ENCODE results near the gene LRRN1.

DNA sequence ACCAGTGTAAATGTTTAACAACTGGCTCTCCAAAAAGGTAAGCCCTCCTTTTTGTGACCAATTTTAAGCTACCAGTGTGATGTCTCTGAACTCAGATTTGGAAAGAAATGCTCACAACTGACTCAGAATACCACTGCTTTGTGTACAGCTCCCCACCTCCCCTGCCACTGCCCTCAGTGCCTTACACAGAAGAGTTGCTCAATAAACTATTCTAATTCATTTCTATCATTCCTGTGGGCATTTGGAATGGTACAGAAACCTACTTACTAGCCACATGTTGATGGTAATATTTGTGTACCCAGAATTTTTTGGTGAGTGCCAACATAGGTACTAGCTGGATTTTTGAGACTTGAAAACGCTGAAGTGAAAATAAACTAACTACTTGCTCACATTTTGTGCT is 16.0 kb downstream of the LRRN1 start:
- TF ChIP-seq, protein P1, sequence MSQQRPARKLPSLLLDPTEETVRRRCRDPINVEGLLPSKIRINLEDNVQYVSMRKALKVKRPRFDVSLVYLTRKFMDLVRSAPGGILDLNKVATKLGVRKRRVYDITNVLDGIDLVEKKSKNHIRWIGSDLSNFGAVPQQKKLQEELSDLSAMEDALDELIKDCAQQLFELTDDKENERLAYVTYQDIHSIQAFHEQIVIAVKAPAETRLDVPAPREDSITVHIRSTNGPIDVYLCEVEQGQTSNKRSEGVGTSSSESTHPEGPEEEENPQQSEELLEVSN (IDR thresholded peaks at IDR 0.05; ENCODE audit: borderline replicate concordance, low read depth), result no peak
- TF ChIP-seq, protein P2, sequence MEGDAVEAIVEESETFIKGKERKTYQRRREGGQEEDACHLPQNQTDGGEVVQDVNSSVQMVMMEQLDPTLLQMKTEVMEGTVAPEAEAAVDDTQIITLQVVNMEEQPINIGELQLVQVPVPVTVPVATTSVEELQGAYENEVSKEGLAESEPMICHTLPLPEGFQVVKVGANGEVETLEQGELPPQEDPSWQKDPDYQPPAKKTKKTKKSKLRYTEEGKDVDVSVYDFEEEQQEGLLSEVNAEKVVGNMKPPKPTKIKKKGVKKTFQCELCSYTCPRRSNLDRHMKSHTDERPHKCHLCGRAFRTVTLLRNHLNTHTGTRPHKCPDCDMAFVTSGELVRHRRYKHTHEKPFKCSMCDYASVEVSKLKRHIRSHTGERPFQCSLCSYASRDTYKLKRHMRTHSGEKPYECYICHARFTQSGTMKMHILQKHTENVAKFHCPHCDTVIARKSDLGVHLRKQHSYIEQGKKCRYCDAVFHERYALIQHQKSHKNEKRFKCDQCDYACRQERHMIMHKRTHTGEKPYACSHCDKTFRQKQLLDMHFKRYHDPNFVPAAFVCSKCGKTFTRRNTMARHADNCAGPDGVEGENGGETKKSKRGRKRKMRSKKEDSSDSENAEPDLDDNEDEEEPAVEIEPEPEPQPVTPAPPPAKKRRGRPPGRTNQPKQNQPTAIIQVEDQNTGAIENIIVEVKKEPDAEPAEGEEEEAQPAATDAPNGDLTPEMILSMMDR (IDR thresholded peaks at IDR 0.05), result no peak
- TF ChIP-seq, protein P3, sequence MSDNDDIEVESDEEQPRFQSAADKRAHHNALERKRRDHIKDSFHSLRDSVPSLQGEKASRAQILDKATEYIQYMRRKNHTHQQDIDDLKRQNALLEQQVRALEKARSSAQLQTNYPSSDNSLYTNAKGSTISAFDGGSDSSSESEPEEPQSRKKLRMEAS (IDR thresholded peaks at IDR 0.05), result no peak
- TF ChIP-seq POLR2A (IDR thresholded peaks at IDR 0.05; ENCODE audit: low read length), result no peak
